ENCODE measurements around the gene FGF5.
"Not testable (repeated sequence)": the region's sequence is repeated elsewhere in the genome, so short reads cannot be mapped to it uniquely, and the experiment has no call there.

The FGF5 gene

DNA sequence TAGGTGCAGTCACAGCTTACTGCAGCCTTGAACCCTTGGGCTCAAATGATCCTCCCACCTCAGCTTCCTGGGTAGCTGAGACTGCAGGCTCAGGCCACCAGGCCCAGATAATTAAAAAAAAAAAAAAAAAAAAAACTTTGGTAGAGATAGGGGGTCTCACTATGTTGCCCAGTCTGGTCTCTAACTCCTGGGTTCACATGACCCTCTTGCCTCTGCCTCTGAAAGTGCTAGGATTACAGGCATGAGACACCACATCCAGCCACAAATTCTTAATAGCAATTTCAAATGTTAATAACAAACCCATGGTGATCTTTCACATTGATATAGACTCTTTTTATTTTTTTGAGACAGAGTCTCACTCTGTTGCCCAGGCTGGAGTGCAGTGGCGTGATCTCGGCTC is 12.3 kb upstream of the FGF5 start:
- DNase-seq (ENCODE audit: low read depth): no peak

DNA sequence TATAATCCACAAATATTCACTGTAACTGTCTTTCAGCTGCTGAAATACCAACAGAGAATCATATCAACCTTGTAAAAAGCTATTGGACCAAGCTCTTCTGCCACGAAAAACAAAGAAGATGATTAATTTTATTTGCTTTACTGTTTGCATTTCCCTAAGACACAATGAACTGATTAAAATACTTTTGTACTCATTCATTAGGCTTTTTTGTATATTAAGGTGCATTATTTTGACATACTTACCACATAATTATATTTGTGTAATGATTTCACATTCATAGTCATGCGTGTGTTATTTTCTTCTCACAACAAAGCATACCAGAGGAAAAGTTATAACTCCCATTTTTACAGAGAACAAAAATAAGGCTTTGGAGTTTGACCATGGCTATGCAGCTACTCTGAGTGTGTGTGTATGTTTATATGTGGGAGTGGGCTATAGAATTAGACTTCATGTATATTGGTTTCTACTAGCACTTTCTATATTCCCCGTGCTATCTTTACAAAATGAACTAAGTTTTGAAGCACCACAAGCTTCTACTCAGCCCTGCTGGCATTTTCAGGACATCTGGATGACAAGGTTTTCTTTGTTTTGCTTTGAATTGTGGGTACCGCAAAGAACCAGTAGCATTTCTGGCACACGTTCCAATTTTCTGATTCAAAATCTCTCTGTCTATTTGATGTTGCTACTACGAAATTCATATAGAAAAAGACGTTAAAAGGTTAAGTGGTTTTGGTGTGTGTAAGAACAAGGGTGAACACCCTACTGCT is 11.0 kb upstream of the FGF5 start:
- no peak for DNase-seq (ENCODE audit: low read depth)

DNA sequence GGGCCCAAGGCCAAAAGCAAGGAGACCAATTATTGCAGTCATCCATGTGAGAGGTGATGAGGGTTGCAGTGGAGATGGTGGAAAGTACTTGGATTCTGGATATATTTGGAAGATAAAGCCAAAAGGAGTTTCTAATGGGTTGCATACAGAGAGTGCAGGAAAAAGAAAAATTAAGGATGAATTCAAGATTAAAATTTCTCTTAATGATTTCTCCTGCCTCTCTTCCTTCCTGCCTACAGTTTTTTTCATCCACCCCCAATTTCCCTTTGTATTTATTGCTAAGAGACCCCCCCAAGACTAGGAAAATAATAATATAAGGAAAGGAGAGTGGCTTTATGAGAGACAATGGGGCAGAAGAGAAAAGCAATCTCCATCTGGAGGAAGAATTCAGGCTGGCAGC is 8.6 kb upstream of the FGF5 start:
- DNase-seq (ENCODE audit: low read depth): no peak

DNA sequence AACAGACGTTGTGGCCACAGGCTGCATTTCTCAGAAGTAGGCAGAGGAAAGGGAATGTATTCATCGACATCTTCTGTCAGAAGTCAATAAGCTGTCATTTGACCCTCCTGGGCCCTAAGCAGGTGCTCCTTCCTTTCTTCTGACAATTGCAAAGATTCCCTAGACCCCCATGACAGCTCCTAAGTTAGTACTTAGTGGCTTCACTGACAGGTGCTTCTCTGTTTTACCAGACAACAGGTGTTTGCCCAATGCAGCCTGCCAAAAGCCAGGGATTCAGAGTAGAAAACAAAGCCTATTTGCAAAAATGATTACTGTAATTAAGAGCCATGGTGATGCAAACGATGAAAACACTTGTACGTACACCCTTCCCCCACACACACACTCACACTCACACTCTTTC is 7.5 kb upstream of the FGF5 start:
- DNase-seq (ENCODE audit: low read depth): no peak

DNA sequence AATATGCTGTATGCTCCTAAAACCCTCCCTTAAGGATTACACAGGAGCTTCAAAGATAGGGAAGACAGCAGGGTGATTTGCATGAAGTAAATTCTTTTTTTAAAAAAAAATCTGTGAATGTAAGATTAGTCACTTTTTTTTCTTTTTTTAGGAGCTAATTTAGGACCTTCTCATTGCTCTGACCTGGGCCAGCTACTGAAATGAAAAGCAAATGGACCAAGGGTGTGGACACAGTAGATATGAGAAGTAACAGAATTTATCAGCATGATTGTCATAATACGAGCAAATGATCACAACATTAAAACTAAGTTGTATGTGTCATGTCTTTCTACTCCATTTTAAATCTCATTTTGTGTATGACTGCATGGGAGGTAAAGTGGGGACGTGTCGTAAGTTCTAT is 6.6 kb upstream of the FGF5 start:
- no peak for DNase-seq (ENCODE audit: low read depth)

DNA sequence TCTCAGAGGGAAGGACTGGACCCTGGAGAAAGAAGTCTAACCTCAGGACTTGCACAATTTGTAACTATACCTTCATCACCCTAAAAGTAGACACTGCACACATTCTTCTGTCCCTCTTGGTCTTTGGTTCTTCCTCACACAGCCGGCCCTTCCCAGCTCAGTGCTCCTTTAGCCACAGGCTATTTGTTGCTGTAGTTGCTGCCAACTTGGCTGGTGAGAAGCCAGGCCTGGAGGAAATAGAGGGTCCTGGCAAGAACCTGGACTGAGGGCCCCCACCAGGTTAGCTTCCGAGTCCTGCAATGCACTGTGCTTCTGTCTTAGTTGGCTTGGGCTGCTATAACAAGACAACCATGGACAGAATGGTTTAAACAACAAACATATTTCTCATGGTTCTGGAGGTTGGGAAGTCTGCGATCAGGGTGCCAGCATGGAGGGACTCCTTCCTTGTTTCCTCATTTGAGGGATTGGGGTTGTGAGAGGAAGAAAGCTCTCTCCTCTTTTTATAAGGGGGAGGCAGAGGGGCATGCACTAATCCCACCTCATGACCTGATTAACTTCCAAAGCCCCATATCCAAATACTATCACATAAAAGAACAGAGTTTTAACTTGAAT is 4.4 kb upstream of the FGF5 start:
- DNase-seq (ENCODE audit: low read depth): no peak

DNA sequence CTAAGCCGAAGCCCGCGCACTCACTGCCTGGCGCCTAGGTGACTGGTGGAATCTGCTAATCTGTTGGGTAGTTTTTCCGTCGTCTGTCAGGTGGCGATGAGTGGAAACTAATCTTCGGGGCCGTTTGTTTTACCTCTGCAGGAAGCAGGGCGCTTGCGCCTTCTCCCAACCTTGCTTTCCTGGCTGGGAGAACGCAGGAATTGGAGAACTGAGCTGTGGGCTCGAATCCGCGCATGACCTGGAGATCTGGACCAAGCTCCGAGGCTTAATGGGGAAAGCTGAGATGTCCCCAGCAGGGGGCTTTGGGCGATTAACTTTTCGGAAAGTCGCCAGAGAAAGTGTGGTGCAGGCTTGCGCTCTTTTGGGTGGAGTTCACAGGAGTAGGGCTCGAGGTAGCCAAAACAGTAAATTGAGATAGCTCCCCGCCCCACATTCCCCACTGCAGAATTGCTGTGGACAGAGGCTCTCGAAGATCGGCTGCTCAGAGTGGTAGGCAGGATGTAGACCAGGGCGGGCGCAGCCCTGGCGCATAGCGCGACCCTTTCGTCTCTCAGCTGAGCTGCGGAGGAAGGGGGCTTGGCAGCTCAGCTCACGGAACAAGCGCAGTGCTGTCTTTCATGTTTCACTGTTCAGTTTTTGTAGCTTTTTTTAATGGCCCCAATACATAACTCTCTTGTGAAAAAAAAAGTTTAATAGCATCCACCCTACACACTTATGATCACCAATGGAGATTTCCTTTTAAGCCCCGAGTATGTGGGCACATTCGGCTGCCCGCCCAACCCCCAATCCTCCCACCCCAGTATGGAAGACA is 2.7 kb upstream of the FGF5 start:
- DNase-seq (ENCODE audit: low read depth): no peak

DNA sequence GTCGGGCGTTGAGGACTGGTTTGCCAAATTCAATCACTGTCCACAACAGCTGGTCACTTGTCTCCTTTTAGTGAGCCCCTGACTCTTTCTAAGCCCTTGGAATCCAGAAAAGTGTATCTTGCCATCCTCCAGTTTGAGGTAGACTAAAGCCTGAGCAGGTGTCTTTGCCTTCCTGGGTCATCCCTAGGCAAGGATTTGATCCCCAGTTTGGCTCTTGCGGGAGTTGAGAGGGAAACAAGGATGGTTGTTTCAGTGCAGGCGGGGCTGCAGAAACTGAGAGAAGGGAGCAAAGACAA is 2.2 kb upstream of the FGF5 start:
- no peak for DNase-seq (ENCODE audit: low read depth)

- DNase-seq (ENCODE audit: low read depth): no peak
These were observed 1.6 kb upstream of the FGF5 start for GRCh38 chr4:80264825-80265224.

GRCh38 chr4:80265571-80266252 is 752 bp upstream of the FGF5 start:
- DNase-seq (ENCODE audit: low read depth): no peak

DNA sequence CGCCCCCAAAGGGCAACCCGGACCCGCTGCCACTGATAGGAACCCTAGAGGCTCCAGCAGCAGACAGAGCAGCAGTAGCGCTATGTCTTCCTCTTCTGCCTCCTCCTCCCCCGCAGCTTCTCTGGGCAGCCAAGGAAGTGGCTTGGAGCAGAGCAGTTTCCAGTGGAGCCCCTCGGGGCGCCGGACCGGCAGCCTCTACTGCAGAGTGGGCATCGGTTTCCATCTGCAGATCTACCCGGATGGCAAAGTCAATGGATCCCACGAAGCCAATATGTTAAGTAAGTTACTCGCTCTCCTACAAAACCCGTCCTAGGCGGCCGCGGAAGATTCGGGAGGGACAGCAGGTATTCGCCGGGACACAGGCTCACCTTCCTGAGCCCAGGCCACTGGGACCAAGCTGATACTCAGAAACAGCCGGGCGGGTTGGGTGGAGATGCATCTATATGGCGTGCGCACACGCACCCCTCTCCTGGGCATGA is 477 bp downstream of the FGF5 start:
- DNase-seq (ENCODE audit: low read depth): no peak

- no peak for DNase-seq (ENCODE audit: low read depth)
These were observed 1.8 kb downstream of the FGF5 start for GRCh38 chr4:80268081-80268823.

DNA sequence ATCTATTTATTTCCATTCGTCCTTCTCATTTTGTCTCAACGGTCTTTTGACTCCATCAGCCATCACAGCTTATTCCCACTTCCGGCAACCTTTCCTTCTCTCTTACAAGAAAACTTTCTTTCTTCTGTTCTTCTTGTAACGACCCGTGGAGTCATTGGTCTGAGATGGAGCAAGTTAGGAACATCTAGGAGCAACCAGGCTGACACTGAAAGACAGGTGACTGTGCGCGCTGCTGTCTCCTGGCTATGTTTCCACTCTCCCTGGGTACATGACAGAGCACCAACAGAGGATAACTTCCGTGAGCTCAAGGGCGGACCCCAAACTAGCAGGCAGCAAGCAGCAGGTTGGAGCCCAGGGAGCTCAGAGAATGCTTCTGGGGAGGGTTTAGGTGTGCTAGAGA is 2.5 kb downstream of the FGF5 start:
- no peak for DNase-seq (ENCODE audit: low read depth)

DNA sequence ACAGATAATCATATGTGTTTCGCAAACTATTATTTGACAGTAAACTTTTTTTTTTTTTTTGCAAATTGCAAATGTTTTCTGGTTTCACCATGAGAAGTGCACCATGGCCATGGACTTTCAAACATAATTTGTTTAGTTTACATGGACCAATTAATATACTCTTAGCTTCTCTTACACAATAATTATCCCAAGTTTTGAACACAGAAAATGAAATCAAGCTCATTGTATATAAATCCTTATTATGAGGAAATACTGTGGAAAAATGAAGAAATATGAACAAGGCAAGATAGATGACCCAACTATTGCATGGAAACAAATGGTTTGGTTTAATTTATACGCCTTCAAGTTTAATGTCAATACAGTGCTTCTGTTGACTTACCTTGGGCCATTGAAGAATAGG is 3.9 kb downstream of the FGF5 start:
- no peak for DNase-seq (ENCODE audit: low read depth)

DNA sequence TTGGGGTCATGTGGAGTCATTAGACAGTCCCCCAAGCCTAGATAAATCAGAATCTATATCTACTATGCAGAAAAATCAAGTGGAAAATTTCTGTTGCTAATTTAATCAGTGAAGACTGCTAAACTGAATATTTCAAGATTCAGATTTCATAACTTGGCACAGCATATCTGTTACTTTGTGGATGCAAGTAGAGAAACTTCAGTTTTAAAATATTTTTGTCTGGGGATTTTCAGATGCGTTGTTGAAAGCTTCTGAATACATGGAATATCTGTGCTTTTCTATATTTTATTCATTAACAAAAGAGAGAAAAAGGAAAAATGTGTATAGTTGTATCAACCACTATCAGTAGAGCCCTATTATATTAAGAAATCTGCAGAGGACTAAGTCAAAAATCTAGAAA is 4.4 kb downstream of the FGF5 start:
- no peak for DNase-seq (ENCODE audit: low read depth)

DNA sequence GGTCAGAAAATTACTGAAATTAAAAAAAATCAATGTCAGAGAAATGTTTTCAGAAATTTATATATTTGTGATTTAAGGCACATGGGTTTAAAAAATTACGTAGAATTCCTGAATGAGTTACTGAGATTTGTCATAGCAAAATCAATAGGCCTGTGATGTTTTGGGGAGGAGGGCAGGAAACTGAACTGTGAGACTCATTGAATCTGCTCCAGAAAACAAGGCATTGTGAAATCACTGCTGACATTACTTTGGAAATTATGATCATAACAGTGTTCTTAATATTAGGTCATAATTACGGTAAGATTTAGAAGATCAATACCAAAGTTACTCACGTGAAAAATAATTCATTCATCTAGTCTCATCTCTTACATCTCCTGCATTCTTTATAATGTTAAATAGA is 5.3 kb downstream of the FGF5 start:
- no peak for DNase-seq (ENCODE audit: low read depth)

- no peak for DNase-seq (ENCODE audit: low read depth)
These were observed 10.5 kb downstream of the FGF5 start for GRCh38 chr4:80276931-80277330.

DNA sequence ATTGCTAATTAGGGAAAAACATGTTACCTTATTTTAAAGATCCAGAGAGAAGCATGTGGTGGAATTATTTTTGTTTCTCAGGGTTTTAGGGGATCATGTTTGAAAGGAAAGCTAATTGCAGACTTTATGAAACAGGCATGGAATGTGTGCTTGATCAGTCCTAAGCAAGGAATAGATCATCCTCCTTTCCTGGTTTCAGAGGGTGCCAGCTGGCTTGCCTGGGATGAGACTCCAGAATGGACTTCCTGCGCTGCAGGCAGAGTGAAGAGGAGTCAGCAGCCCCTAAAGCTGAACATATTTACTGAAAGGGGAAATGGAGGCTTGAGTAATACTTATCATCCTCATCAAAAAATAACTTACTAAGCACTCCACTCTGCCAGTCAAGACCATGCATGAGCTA is 13.3 kb downstream of the FGF5 start:
- no peak for DNase-seq (ENCODE audit: low read depth)

DNA sequence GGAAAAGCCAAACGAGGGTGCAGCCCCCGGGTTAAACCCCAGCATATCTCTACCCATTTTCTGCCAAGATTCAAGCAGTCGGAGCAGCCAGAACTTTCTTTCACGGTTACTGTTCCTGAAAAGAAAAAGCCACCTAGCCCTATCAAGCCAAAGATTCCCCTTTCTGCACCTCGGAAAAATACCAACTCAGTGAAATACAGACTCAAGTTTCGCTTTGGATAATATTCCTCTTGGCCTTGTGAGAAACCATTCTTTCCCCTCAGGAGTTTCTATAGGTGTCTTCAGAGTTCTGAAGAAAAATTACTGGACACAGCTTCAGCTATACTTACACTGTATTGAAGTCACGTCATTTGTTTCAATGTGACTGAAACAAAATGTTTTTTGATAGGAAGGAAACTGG is 20.0 kb downstream of the FGF5 start:
- no peak for DNase-seq (ENCODE audit: low read depth)

GRCh38 chr4:80290665-80291064 is 24.2 kb downstream of the FGF5 start:
- not testable (repeated sequence) for DNase-seq (ENCODE audit: low read depth)

DNA sequence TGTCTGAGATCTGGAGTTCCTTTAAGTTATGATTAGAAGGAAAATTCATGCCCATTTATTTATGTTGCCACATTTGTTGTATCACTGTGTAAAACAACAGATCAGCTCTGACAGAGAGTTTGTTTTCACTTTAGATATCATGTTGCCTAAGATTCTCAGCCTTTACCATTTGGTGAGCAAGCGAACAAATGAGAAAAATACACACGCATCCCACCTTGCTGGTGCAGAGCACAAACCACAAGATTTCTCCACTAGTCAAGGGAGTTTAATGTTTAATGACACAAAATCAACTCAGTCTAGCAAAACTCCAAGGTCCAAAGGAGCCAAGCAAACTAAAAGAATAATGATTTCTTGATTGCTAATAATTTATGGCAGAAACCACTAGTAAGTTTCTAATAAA is 27.7 kb downstream of the FGF5 start:
- no peak for DNase-seq (ENCODE audit: low read depth)

DNA sequence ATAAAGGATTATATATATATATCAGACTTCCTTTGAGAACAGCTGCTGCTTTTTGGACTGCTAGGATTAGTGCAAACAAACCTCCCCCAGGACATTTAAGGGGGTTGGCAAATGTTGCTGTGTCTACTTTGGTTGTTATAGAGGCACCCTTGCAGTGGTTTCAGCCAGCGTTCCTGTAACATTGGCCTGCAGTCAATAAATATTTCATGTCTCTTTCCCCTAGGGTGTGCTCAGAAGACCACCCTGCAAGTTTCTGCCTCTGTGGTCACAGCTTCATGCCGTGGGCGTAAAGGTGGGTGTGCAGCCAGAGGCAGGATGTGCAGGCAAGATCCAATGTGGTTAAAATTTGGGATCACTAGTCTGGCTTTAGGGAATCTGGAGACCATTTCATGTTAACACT is 28.9 kb downstream of the FGF5 start:
- no peak for DNase-seq (ENCODE audit: low read depth)
